ENCODE measurements around the gene PRSS21.

Gene PRSS21

DNA sequence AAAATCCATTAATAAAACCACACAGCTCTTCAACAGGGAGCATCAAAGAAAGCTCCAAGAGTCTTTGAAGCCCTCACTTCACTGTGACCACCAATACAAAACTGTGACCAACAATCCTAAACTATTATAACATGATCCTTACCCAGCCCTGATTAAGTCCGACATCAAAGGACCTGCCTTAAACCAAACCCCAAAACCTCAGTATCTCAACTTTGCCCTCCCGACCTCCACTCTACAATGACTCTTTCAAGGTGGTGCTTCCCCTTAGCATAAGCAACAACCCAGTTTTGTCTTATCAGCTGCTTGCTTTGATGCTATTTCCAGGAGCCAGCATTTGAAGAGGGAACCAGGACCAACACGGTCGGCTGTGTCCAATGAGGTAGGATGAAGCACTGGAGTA, 49.4 kb downstream of the PRSS21 start:
- H3K36me3 ChIP-seq (ENCODE audit: insufficient read depth, low read length): no peaks in the 10 kb centered on the region
- H3K9me3 ChIP-seq (ENCODE audit: insufficient read depth, low read depth, low read length): peaks cover under 1% of the 10 kb centered on the region; the same call in 1 of the 2 replicates
- peaks cover 58% of the 10 kb centered on the region for H3K27me3 ChIP-seq (ENCODE audit: insufficient read depth, low read length)
- H3K27ac ChIP-seq (ENCODE audit: low read depth, low read length): no peak overlapping the region
- H3K4me1 ChIP-seq (ENCODE audit: insufficient read depth, low read length): no peaks in the 10 kb centered on the region
- H3K4me3 ChIP-seq (ENCODE audit: low read length): no peak overlapping the region
- no peak overlapping the region for H3K9ac ChIP-seq (ENCODE audit: low read depth, low read length)
- 62% methylated on average over 3 of the region's 4 CpGs for WGBS

GRCh38 chr16:2867661-2867986, 50.6 kb downstream of the PRSS21 start:
- Histone ChIP-seq H3K27ac (ENCODE audit: low read depth, low read length) (peak overlapping the region; percentile 85), H3K9ac (ENCODE audit: low read depth, low read length) (peak overlapping the region; percentile 81; the same call in 1 of the 2 replicates), H3K9me3 (ENCODE audit: insufficient read depth, low read depth, low read length) (no peaks in the 10 kb centered on the region; the same call in 1 of the 2 replicates), H3K27me3 (ENCODE audit: insufficient read depth, low read length) (peaks cover 58% of the 10 kb centered on the region), H3K4me1 (ENCODE audit: insufficient read depth, low read length) (no peaks in the 10 kb centered on the region), H3K4me3 (ENCODE audit: low read length) (peak overlapping the region; percentile 78), H3K36me3 (ENCODE audit: insufficient read depth, low read length) (no peaks in the 10 kb centered on the region)
- WGBS: 58% methylated on average over 7 of the region's 8 CpGs

- H3K27ac ChIP-seq (ENCODE audit: low read depth, low read length): peak overlapping the region; percentile 85
Observed at GRCh38 chr16:2867987-2868789, 51.2 kb downstream of the PRSS21 start.

More at GRCh38 chr16:2867987-2868789, 51.2 kb downstream of the PRSS21 start:
- peaks cover 58% of the 10 kb centered on the region for H3K27me3 ChIP-seq (ENCODE audit: insufficient read depth, low read length)
- H3K36me3 ChIP-seq (ENCODE audit: insufficient read depth, low read length): no peaks in the 10 kb centered on the region
- WGBS: 1% methylated on average over 44 of the region's 45 CpGs
- no peaks in the 10 kb centered on the region; the same call in 1 of the 2 replicates for H3K9me3 ChIP-seq (ENCODE audit: insufficient read depth, low read depth, low read length)
- H3K4me1 ChIP-seq (ENCODE audit: insufficient read depth, low read length): no peaks in the 10 kb centered on the region
- peak overlapping the region; percentile 78 for H3K4me3 ChIP-seq (ENCODE audit: low read length)
- H3K9ac ChIP-seq (ENCODE audit: low read depth, low read length): peak overlapping the region; percentile 81
